Body of pancreas (tissue), 4 donors: ENCODE results near the gene RNPS1. TPM values are rescaled to one million over a fixed set of nuclear protein-coding genes. Genes with fewer than 3 reads are reported as not detected.

Source experiments
- ATAC-seq: fragments of 150-250 bp; one replicate; pipeline ENCODE4 v1.9.1; 2016
- DNase-seq, 4 donors: peaks; one replicate each; pipeline ENCODE4 v3.0.0-alpha.2; 2019
- H3K27ac ChIP-seq, 4 donors: fragments of 200-600 bp; sonication (generic); 1 replicate in 3 of 4; 2 replicates in 1 of 4; pipeline versions ENCODE4 v1.5.1 to v1.6.1; 2016 to 2019; ENCODE audit warnings: mild to moderate bottlenecking in 1 of 4, mixed read lengths in 1 of 4, moderate library complexity in 1 of 4
- H3K27me3 ChIP-seq, 2 donors: fragments of 200-600 bp; sonication (generic); one replicate each; pipeline ENCODE4 v1.6.0; 2016; ENCODE audit warnings: mild to moderate bottlenecking in 1 of 2
- H3K36me3 ChIP-seq, 2 donors: fragments of 200-600 bp; sonication (generic); replicated peaks in 1 of 2; 2 replicates each; pipeline ENCODE4 v1.5.1; 2016; ENCODE audit warnings: low read depth in 2 of 2; ENCODE audit not compliant: insufficient read depth in 1 of 2
- H3K4me1 ChIP-seq: fragments of 200-600 bp; sonication (generic); one replicate; pipeline ENCODE4 v1.6.0; 2016
- H3K4me3 ChIP-seq, 2 donors: fragments of 200-600 bp; sonication (generic); 1 replicate in 1 of 2; 2 replicates in 1 of 2; pipeline ENCODE4 v1.5.1; 2016 to 2019
- H3K9me3 ChIP-seq, 3 donors: fragments of 200-600 bp; sonication (generic); 1 replicate in 2 of 3; 2 replicates in 1 of 3; pipeline ENCODE4 v1.5.1; 2016
- CTCF ChIP-seq, 7 experiments: fragments of 450-650 bp in 4 of 7; fragments of 200-600 bp in 3 of 7; sonication (generic) in 3 of 7; IDR thresholded peaks; one replicate each; pipeline ENCODE4 v1.5.1; 2016 to 2019; ENCODE audit warnings: antibody characterized with exemption in 7 of 7
- POLR2A ChIP-seq, 3 donors: fragments of 450-650 bp; IDR thresholded peaks; one replicate each; pipeline ENCODE4 v1.6.1; 2016; ENCODE audit warnings: antibody characterized with exemption in 3 of 3, mild to moderate bottlenecking in 2 of 3
- WGBS, 2 donors: methylation state at CpG; one replicate each; pipeline ENCODE4 v1.1.5; 2017; 5-methylcytosine and 5-hydroxymethylcytosine counted together
- intact Hi-C: fragments of 100-400 bp; cut with DNase I; formaldehyde crosslinking; loops from one replicate; pipeline ENCODE4 v1.15.1; 2023
- total RNA-seq, 2 donors: library from RNA; depleted of rRNA; stranded (reverse); fragments of >200 nt; gene quantifications; one replicate each; pipeline ENCODE4 v1.1.0, GENCODE V29; 2016

RNPS1 gene
- total RNA-seq, 2 donors from 2014 or later = 48.5 to 61.6 TPM

- Histone ChIP-seq H3K36me3 (peaks cover 0 to 3% of the 10 kb centered on the region in 2 donors), H3K27me3 (no peaks in the 10 kb centered on the region), H3K4me1 (no peaks in the 10 kb centered on the region), H3K4me3 (no peak overlapping the region), H3K27ac (no peak overlapping the region), H3K9me3 (no peaks in the 10 kb centered on the region)
- no peak for DNase-seq
- WGBS, 2 donors = 68 to 75% methylated on average over 5 of the region's 5 CpGs
- no peak for ATAC-seq
- no peak for TF ChIP-seq CTCF (IDR thresholded peaks at IDR 0.05)
- no peak for TF ChIP-seq POLR2A (IDR thresholded peaks at IDR 0.05)
- intact Hi-C loops = no loop called here
These were observed 14.3 kb upstream of the RNPS1 start for GRCh38 chr16:2282262-2282661.

GRCh38 chr16:2280981-2281542, 13.1 kb upstream of the RNPS1 start:
- Histone ChIP-seq H3K9me3 (no peaks in the 10 kb centered on the region), H3K36me3 (peaks cover 0 to 3% of the 10 kb centered on the region in 2 donors), H3K4me1 (no peaks in the 10 kb centered on the region), H3K27me3 (no peaks in the 10 kb centered on the region), H3K27ac (no peak overlapping the region), H3K4me3 (no peak overlapping the region)
- TF ChIP-seq CTCF (IDR thresholded peaks at IDR 0.05) (no peak), POLR2A (IDR thresholded peaks at IDR 0.05) (no peak)
- WGBS, 2 donors = 81 to 88% methylated on average over 7 to 23 of the region's 24 CpGs
- no peak for ATAC-seq
- DNase-seq = no peak
- intact Hi-C loops = no loop called here

- 95% methylated on average over 8 of the region's 8 CpGs; no CpG with 5 or more reads in 1 of the 2 donors for WGBS, 2 donors
- Histone ChIP-seq H3K27me3 (no peaks in the 10 kb centered on the region), H3K4me3 (no peak overlapping the region), H3K27ac (no peak overlapping the region), H3K4me1 (no peaks in the 10 kb centered on the region), H3K36me3 (peaks cover 0 to 3% of the 10 kb centered on the region in 2 donors), H3K9me3 (no peaks in the 10 kb centered on the region)
- no peak for DNase-seq
- ATAC-seq = no peak
- TF ChIP-seq CTCF (IDR thresholded peaks at IDR 0.05) (no peak), POLR2A (IDR thresholded peaks at IDR 0.05) (no peak)
- intact Hi-C loops = no loop called here
These were observed 12.5 kb upstream of the RNPS1 start for GRCh38 chr16:2280461-2280860.

- Histone ChIP-seq H3K27me3 (no peaks in the 10 kb centered on the region), H3K9me3 (no peaks in the 10 kb centered on the region), H3K4me1 (no peaks in the 10 kb centered on the region), H3K27ac (no peak overlapping the region), H3K4me3 (no peak overlapping the region), H3K36me3 (peaks cover 0 to under 1% of the 10 kb centered on the region in 2 donors)
- intact Hi-C loops = no loop called here
- no peak for ATAC-seq
- 77 to 87% methylated on average over 7 to 26 of the region's 26 CpGs for WGBS, 2 donors
- no peak for DNase-seq
- no peak for TF ChIP-seq POLR2A (IDR thresholded peaks at IDR 0.05)
- TF ChIP-seq CTCF (IDR thresholded peaks at IDR 0.05) = no peak
These were observed 11.3 kb upstream of the RNPS1 start for GRCh38 chr16:2278956-2279800.
